PC-3 (cell line): ENCODE data around the gene OR5H1. TPM values are rescaled to one million over a fixed set of nuclear protein-coding genes. Genes with fewer than 3 reads are reported as not detected.

Experiments used
- ATAC-seq: fragments of 200-7000 bp; cut with Tn5 transposase; 2 replicates; pipeline ENCODE4 v1.9.1; 2020; ENCODE audit warnings: mild to moderate bottlenecking, moderate library complexity
- BruUV-seq: library from RNA; stranded (reverse); fragments of 400-500 nt; replicated peaks from 2 replicates; lab custom pipeline; 2021; lab: Mats Ljungman, UMichigan
- CTCF ChIA-PET: fragments of 300-600 bp; sonication (Branson Sonifier 250); formaldehyde crosslinking; loops from one replicate; lab custom pipeline; 2022; ENCODE audit warnings: antibody characterized with exemption; lab: Charles Lee
- POLR2A ChIA-PET: fragments of 300-600 bp; sonication (Branson Sonifier 250); formaldehyde crosslinking; loops from one replicate; lab custom pipeline; 2022; ENCODE audit warnings: antibody characterized with exemption; ENCODE audit not compliant: unreplicated experiment; lab: Charles Lee
- DNase-seq: peaks from one replicate; pipeline ENCODE4 v3.0.0-alpha.2; 2015
- H2AFZ ChIP-seq: fragments of 300-600 bp; sonication (generic); 2 replicates; pipeline ENCODE4 v1.6.0; 2016; ENCODE audit warnings: antibody characterized with exemption, low read length
- H3F3A ChIP-seq: fragments of 300-600 bp; sonication (generic); one replicate; pipeline ENCODE4 v1.6.0; 2017; ENCODE audit warnings: antibody characterized with exemption, low read length, control low read depth, mild to moderate bottlenecking; ENCODE audit not compliant: unreplicated experiment
- H3K27ac ChIP-seq: fragments of 300-600 bp; sonication (generic); 2 replicates; pipeline ENCODE4 v1.5.1; 2016; ENCODE audit warnings: mild to moderate bottlenecking, low read length
- H3K27me3 ChIP-seq: fragments of 300-600 bp; sonication (generic); 2 replicates; pipeline ENCODE4 v1.6.1; 2016; ENCODE audit warnings: low read length, mixed read lengths
- H3K36me3 ChIP-seq: fragments of 300-600 bp; sonication (generic); 2 replicates; pipeline ENCODE4 v1.6.1; 2016; ENCODE audit warnings: low read depth, mixed run types, low read length, mixed read lengths
- H3K4me1 ChIP-seq: fragments of 300-600 bp; sonication (generic); 2 replicates; pipeline ENCODE4 v1.5.1; 2016; ENCODE audit warnings: low read length; ENCODE audit not compliant: insufficient read depth
- H3K4me2 ChIP-seq: fragments of 300-600 bp; sonication (generic); 2 replicates; pipeline ENCODE4 v1.6.0; 2016; ENCODE audit warnings: low read length
- H3K4me3 ChIP-seq: fragments of 300-600 bp; sonication (generic); 2 replicates; pipeline ENCODE4 v1.5.1; 2016; ENCODE audit warnings: mild to moderate bottlenecking, low read length, mixed read lengths
- H3K79me2 ChIP-seq: fragments of 300-600 bp; sonication (generic); 2 replicates; pipeline ENCODE4 v1.6.1; 2017; ENCODE audit warnings: low read length, mixed read lengths
- H3K9ac ChIP-seq: fragments of 300-600 bp; sonication (generic); 2 replicates; pipeline ENCODE4 v1.6.0; 2016; ENCODE audit warnings: mild to moderate bottlenecking, low read length
- H3K9me2 ChIP-seq: fragments of 300-600 bp; sonication (generic); replicated peaks from 2 replicates; pipeline ENCODE4 v1.6.1; 2016; ENCODE audit warnings: mixed run types, low read length, mixed read lengths
- H3K9me3 ChIP-seq: fragments of 300-600 bp; sonication (generic); 2 replicates; pipeline ENCODE4 v1.6.1; 2016; ENCODE audit warnings: low read length, mixed read lengths
- H4K20me1 ChIP-seq: fragments of 300-600 bp; sonication (generic); 2 replicates; pipeline ENCODE4 v1.6.1; 2016; ENCODE audit warnings: low read length, mixed read lengths
- CTCF ChIP-seq: fragments of 300-600 bp; sonication (generic); conservative IDR thresholded peaks from 2 replicates; pipeline ENCODE4 v1.5.1; 2017; ENCODE audit warnings: antibody characterized with exemption, low read depth, mild to moderate bottlenecking, low read length
- EZH2 ChIP-seq: fragments of 300-600 bp; sonication (generic); IDR thresholded peaks from one replicate; pipeline ENCODE4 v1.6.1; 2017; ENCODE audit warnings: antibody characterized with exemption, mild to moderate bottlenecking, low read length; ENCODE audit not compliant: unreplicated experiment
- EZH2phosphoT487 ChIP-seq: fragments of 300-600 bp; sonication (generic); IDR thresholded peaks from 2 replicates; pipeline ENCODE4 v1.6.1; 2018; ENCODE audit warnings: mild to moderate bottlenecking, antibody characterized with exemption, low read length, borderline replicate concordance
- intact Hi-C: fragments of 100-400 bp; cut with micrococcal nuclease; formaldehyde crosslinking; loops from 2 replicates; pipeline ENCODE4 v1.9.0; 2023
- total RNA-seq: library from RNA; depleted of rRNA; stranded (reverse); fragments of >200 nt; gene quantifications from 2 replicates; pipeline ENCODE4 v1.2.3, GENCODE V29; 2014; rRNA removed

OR5H1 gene
- total RNA-seq, 1 experiment from 2014 or later, result not detected

GRCh38 chr3:98185180-98185579, 54.7 kb downstream of the OR5H1 start:
- DNase-seq, result no peak
- H3F3A ChIP-seq, result no peaks in the 10 kb centered on the region
- H3K4me3 ChIP-seq, result no peak overlapping the region
- 0 out of 2 replicates have a peak, but pooled peaks cover 3% of the 10 kb centered on the region for H3K9me2 ChIP-seq
- no peaks in the 10 kb centered on the region for H3K36me3 ChIP-seq
- no peaks in the 10 kb centered on the region for H3K4me1 ChIP-seq
- no peaks in the 10 kb centered on the region for H3K9me3 ChIP-seq
- BruUV-seq, result no TSS peak
- H3K27ac ChIP-seq, result no peak overlapping the region
- no peak overlapping the region for H3K9ac ChIP-seq
- CTCF ChIA-PET, result no interaction called here
- no peaks in the 10 kb centered on the region for H3K79me2 ChIP-seq
- peak; percentile 29; the same call in 1 of the 2 replicates for TF ChIP-seq CTCF
- TF ChIP-seq EZH2phosphoT487, result no peak
- TF ChIP-seq EZH2, result no peak
- no peak overlapping the region for H2AFZ ChIP-seq
- POLR2A ChIA-PET, result no interaction called here
- ATAC-seq, result peak; percentile 48
- no peak overlapping the region for H3K4me2 ChIP-seq
- H4K20me1 ChIP-seq, result no peaks in the 10 kb centered on the region
- H3K27me3 ChIP-seq, result 0 out of 2 replicates have a peak, but pooled peaks cover 2% of the 10 kb centered on the region
- intact Hi-C loops, result loop anchor here (2.0 to 5.0 kb wide), 2 partner anchors 146 to 387 kb away; no protein-coding TSS in a partner anchor

Other genes with a start within 250 kb of the OR5H1 start
- 31.0 and 46.4 TPM in 2 replicates for gene RIOX2, start 158.3 kb upstream of the OR5H1 start, total RNA-seq
- gene GABRR3, start 95.4 kb upstream of the OR5H1 start, total RNA-seq, result not detected in 2 replicates
- not detected in 2 replicates for gene OR5AC2, start 43.5 kb upstream of the OR5H1 start, total RNA-seq
- gene OR5H14, start 16.8 kb downstream of the OR5H1 start, total RNA-seq, result not detected in 2 replicates
- gene OR5H15, start 36.0 kb downstream of the OR5H1 start, total RNA-seq, result not detected in 2 replicates
- not detected in 2 replicates for gene OR5H6, start 133.5 kb downstream of the OR5H1 start, total RNA-seq
- gene OR5H2, start 151.8 kb downstream of the OR5H1 start, total RNA-seq, result not detected in 2 replicates
- gene OR5K4, start 223.1 kb downstream of the OR5H1 start, total RNA-seq, result not detected in 2 replicates